ENCODE results near the gene SAMD11.
A peak's percentile ranks its signal among the peaks of the same experiment; 100 is the strongest.
"Not testable (repeated sequence)": the region's sequence is repeated elsewhere in the genome, so short reads cannot be mapped to it uniquely, and the experiment has no call there.

Gene SAMD11

DNA sequence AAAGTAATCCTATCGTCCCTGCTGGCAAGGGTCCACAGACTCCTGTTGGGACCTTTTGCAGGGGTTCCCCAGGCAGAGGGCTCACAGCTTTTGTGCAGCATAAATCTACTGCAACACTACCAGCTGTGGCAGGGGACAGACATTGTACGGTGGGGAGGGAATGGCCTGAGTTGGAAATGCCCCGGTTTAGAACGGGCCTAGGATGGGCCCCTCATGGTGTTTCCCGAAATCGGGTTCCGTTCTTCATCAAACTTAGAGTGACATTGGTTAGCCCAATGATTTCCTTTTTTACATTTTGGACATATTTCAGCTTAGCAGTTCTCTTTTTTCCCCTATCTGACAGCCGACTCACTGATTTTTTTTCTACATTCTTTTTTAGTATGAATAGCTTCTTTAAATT lies 26.5 kb upstream of the SAMD11 start:
- DNase-seq (ENCODE audit: insufficient read length) (no peak), FAIRE-seq (no peak)
- no peak for TF ChIP-seq TAF1 (IDR thresholded peaks at IDR 0.05; ENCODE audit: borderline replicate concordance, low read depth, low read length)
- no peak for TF ChIP-seq POLR2A (IDR thresholded peaks at IDR 0.05; ENCODE audit: low read depth, low read length)
- TF ChIP-seq POLR2AphosphoS5 (IDR thresholded peaks at IDR 0.05; ENCODE audit: low read depth, low read length): no peak

DNA sequence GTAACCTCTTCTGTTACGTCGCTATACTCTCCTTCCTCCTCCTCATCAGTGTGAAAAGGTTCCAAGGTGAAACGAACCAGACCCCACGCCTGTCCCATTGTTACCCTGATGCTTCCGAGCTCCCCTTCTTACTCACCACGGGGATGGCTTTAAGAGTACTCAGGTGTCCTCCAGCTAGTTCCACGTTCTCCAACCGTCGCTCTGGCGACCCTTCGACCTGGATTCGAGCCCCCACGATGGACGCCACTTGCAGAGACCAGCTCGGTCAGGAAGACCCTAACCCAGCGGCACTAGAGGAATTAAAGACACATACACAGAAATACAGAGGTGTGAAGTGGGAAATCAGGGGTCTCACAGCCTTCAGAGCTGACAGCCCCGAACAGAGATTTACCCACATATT lies 25.8 kb upstream of the SAMD11 start:
- not testable (repeated sequence) for FAIRE-seq; DNase-seq (ENCODE audit: insufficient read length)

DNA sequence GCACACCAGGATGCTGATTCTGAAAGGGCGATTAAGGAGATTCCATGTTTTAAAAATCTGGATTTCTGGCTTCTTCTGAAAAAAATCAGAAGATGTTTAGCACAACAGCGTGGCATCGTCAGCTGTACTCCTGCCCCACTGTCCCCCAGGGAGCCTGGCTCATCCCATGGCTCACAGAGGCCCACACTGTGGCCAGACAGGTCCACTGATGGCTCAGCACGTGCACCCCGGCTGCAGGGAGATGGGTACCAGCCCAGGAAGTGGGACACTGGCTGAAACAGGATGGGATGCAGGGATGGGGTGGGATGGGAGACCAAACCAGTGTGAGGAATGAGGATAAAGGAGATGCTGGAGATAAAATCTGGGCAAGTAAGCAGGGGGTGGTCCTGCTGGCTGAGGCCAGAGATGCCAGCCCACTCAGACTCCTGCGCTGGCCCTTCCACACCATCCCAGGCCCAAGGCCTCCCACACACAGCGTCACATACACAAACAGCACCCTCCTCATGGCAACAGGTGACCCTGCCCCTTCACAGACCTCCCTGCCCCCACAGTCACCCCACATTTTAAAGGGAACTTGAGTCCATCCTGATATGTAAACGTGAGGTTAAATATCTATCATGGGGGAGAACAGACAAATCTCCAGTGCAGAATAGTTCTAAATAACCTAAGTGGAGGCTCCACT lies 23.9 kb upstream of the SAMD11 start:
- TF ChIP-seq POLR2A (IDR thresholded peaks at IDR 0.05; ENCODE audit: low read depth, low read length) (no peak), POLR2AphosphoS5 (IDR thresholded peaks at IDR 0.05; ENCODE audit: low read depth, low read length) (no peak), TAF1 (IDR thresholded peaks at IDR 0.05; ENCODE audit: borderline replicate concordance, low read depth, low read length) (no peak)
- DNase-seq (ENCODE audit: insufficient read length) (peak; percentile 1), FAIRE-seq (no peak)

- FAIRE-seq (no peak), DNase-seq (ENCODE audit: insufficient read length) (peak; percentile 1)
- TF ChIP-seq TAF1 (IDR thresholded peaks at IDR 0.05; ENCODE audit: borderline replicate concordance, low read depth, low read length) (no peak), POLR2A (IDR thresholded peaks at IDR 0.05; ENCODE audit: low read depth, low read length) (no peak), POLR2AphosphoS5 (IDR thresholded peaks at IDR 0.05; ENCODE audit: low read depth, low read length) (no peak)
Observed at GRCh38 chr1:901108-901859, 22.4 kb upstream of the SAMD11 start.

- TF ChIP-seq POLR2A (IDR thresholded peaks at IDR 0.05; ENCODE audit: low read depth, low read length) (no peak), POLR2AphosphoS5 (IDR thresholded peaks at IDR 0.05; ENCODE audit: low read depth, low read length) (no peak), TAF1 (IDR thresholded peaks at IDR 0.05; ENCODE audit: borderline replicate concordance, low read depth, low read length) (no peak)
- FAIRE-seq (no peak), DNase-seq (ENCODE audit: insufficient read length) (peak; percentile 2)
Observed at GRCh38 chr1:902802-903201, 20.9 kb upstream of the SAMD11 start.

- TF ChIP-seq POLR2AphosphoS5 (IDR thresholded peaks at IDR 0.05; ENCODE audit: low read depth, low read length) (no peak), POLR2A (IDR thresholded peaks at IDR 0.05; ENCODE audit: low read depth, low read length) (no peak), TAF1 (IDR thresholded peaks at IDR 0.05; ENCODE audit: borderline replicate concordance, low read depth, low read length) (no peak)
- DNase-seq (ENCODE audit: insufficient read length) (no peak), FAIRE-seq (no peak)
Observed at GRCh38 chr1:903305-903704, 20.4 kb upstream of the SAMD11 start.

GRCh38 chr1:903721-904271 lies 19.9 kb upstream of the SAMD11 start:
- TF ChIP-seq POLR2A (IDR thresholded peaks at IDR 0.05; ENCODE audit: low read depth, low read length) (no peak), TAF1 (IDR thresholded peaks at IDR 0.05; ENCODE audit: borderline replicate concordance, low read depth, low read length) (no peak), POLR2AphosphoS5 (IDR thresholded peaks at IDR 0.05; ENCODE audit: low read depth, low read length) (no peak)
- DNase-seq (ENCODE audit: insufficient read length) (peak; percentile 18), FAIRE-seq (no peak)

- FAIRE-seq (peak; percentile 93), DNase-seq (ENCODE audit: insufficient read length) (peak; percentile 90)
- TF ChIP-seq TAF1 (IDR thresholded peaks at IDR 0.05; ENCODE audit: borderline replicate concordance, low read depth, low read length) (no peak), POLR2AphosphoS5 (IDR thresholded peaks at IDR 0.05; ENCODE audit: low read depth, low read length) (no peak), POLR2A (IDR thresholded peaks at IDR 0.05; ENCODE audit: low read depth, low read length) (no peak)
Observed at GRCh38 chr1:904310-904950, 19.3 kb upstream of the SAMD11 start.

DNA sequence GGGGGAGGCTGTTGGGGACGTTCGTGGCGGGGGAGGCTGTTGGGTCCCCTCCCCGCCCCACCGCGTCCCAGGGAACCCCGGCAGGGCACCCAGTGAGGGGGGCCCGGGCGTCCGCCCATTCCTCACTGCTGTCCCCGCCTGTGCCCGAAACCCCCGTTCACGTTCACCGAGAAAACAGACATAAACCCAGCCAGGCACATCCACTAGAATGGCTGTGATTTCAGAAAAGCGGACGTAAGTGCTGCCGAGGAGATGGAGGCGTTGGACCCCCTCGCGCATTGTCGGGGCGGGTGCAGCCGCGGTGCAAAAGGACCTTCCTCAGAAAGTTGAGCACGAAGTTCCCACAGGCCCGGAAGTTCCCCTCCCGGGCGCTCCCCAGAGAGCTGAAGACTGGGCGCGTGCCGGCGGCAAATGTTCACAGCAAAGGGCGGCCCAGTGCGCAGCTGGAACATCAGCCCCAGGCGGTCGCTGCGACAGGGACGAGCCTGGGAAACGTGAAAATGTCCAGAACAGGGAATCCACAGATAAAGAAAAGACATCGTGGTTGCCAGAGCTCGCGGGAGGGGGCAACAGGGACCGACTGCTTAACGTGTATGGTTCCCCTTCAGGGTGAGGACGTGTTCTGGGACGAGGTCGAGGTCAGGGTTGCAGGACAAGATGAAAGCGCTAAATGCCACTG lies 18.5 kb upstream of the SAMD11 start:
- DNase-seq (ENCODE audit: insufficient read length) (peak; percentile 42), FAIRE-seq (peak; percentile 33)
- TF ChIP-seq POLR2A (IDR thresholded peaks at IDR 0.05; ENCODE audit: low read depth, low read length): no peak
- TF ChIP-seq POLR2AphosphoS5 (IDR thresholded peaks at IDR 0.05; ENCODE audit: low read depth, low read length): no peak
- no peak for TF ChIP-seq TAF1 (IDR thresholded peaks at IDR 0.05; ENCODE audit: borderline replicate concordance, low read depth, low read length)

DNA sequence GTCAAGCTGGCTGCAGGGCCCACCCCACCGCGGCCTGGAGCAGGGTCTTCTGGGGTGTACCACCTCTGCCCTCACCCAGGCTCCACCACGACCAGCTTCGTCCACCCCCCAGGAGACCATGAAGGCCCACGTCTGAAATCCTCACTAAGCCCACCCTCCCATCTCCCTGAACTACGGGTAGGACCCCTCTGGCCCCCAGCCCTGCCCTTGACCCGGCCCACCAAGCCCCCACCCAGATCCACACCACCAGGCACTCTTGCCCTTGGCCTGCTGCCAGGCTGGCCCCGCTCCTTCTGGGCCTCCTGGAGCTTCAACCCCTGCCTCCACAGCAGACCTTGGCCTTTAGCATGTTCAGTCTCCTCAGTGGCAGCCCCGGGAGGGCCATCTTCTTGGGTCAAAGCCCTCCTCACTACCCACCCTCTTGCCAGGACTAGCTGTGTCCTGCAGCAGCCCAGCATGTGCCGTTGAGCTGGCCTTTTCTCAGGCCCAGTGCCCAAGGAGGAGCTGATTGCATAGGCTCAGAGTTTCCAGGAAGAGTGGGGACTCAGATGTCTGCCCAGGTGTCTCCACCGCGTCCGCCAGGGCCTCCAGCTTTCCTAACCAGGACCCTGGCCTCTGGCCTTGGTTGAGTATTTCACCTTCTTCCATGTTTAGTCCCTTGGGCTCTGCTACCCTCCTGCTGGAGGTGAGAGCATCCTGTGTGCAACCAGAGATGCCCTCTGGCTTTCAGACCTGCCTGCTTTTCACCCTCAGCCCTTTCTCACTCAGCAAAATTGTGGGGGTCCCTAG lies 17.7 kb upstream of the SAMD11 start:
- no peak for TF ChIP-seq POLR2A (IDR thresholded peaks at IDR 0.05; ENCODE audit: low read depth, low read length)
- TF ChIP-seq POLR2AphosphoS5 (IDR thresholded peaks at IDR 0.05; ENCODE audit: low read depth, low read length): no peak
- no peak for TF ChIP-seq TAF1 (IDR thresholded peaks at IDR 0.05; ENCODE audit: borderline replicate concordance, low read depth, low read length)
- DNase-seq (ENCODE audit: insufficient read length) (peak; percentile 23), FAIRE-seq (peak; percentile 56)
